Left ventricle myocardium inferior (tissue), 1 donor: Measurements from ENCODE around the gene HYI. TPM values are rescaled to one million over a fixed set of nuclear protein-coding genes. Genes with fewer than 3 reads are reported as not detected.

Experiments
- DNase-seq: peaks from one replicate; pipeline ENCODE4 v3.0.0-alpha.2; 2020
- H3K27ac ChIP-seq: fragments of 200-600 bp; replicated peaks from 2 replicates; pipeline ENCODE4 v1.8.0; 2021
- H3K27me3 ChIP-seq: fragments of 200-600 bp; 2 replicates; pipeline ENCODE4 v1.8.0; 2021; ENCODE audit warnings: low read depth
- H3K36me3 ChIP-seq: fragments of 200-600 bp; 2 replicates; pipeline ENCODE4 v1.8.0; 2021
- H3K4me1 ChIP-seq: fragments of 200-600 bp; 2 replicates; pipeline ENCODE4 v1.8.0; 2021
- H3K4me3 ChIP-seq: fragments of 200-600 bp; 2 replicates; pipeline ENCODE4 v1.8.0; 2021; ENCODE audit warnings: mild to moderate bottlenecking, moderate library complexity
- H3K9me3 ChIP-seq: fragments of 200-600 bp; replicated peaks from 2 replicates; pipeline ENCODE4 v1.8.0; 2021
- CTCF ChIP-seq: fragments of 200-600 bp; IDR thresholded peaks from 2 replicates; pipeline ENCODE4 v1.8.0; 2021; ENCODE audit warnings: antibody characterized with exemption, mild to moderate bottlenecking, borderline replicate concordance
- intact Hi-C: fragments of 100-400 bp; cut with micrococcal nuclease; formaldehyde crosslinking; loops from one replicate; pipeline ENCODE4 v1.11.0; 2022
- microRNA-seq: library from miRNA; unstranded; fragments of <30 nt; microRNA quantifications from one replicate; pipeline ENCODE4 v1.2.0, GENCODE V29; 2020
- total RNA-seq: library from RNA; stranded (reverse); fragmentation: NEBNext Ultra II Directional; extraction: Animal tissue kit (Norgen Biotek cat#: 25700); gene quantifications from one replicate; pipeline ENCODE4 v1.2.1, GENCODE V29; 2021
- donor health status: DM: no; HTN: yes; CAD: no; lungs with severe emphysema.

Gene HYI
- total RNA-seq, 1 donor from 2014 or later: 22.8 TPM

DNA sequence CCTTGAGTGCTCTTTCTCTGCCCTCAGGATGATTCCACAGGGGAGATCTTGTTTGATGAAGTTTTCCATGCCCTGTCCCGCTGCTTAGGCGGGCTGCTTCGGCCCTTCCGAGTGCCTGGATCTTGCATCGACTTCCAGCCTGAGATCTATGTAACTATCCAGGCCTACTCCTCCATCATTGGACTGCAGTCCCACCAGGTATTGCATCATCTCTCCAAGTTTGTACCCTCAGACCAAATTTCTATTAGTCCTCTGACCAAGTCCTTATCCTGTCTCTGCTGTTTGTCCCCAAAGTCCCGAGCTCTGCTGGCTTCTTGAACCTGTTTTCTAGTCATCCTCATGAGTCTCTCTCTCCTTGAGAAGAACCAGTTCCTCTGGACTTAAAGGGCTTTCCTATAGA is 49.4 kb downstream of the HYI start:
- peaks cover 21% of the 10 kb centered on the region for H3K4me1 ChIP-seq
- peaks cover 63% of the 10 kb centered on the region for H3K36me3 ChIP-seq
- H3K4me3 ChIP-seq: no peak overlapping the region
- H3K27me3 ChIP-seq: no peaks in the 10 kb centered on the region
- no peak for TF ChIP-seq CTCF
- intact Hi-C loops: no loop called here
- no peak overlapping the region for H3K27ac ChIP-seq
- no peak for DNase-seq
- H3K9me3 ChIP-seq: no peaks in the 10 kb centered on the region

DNA sequence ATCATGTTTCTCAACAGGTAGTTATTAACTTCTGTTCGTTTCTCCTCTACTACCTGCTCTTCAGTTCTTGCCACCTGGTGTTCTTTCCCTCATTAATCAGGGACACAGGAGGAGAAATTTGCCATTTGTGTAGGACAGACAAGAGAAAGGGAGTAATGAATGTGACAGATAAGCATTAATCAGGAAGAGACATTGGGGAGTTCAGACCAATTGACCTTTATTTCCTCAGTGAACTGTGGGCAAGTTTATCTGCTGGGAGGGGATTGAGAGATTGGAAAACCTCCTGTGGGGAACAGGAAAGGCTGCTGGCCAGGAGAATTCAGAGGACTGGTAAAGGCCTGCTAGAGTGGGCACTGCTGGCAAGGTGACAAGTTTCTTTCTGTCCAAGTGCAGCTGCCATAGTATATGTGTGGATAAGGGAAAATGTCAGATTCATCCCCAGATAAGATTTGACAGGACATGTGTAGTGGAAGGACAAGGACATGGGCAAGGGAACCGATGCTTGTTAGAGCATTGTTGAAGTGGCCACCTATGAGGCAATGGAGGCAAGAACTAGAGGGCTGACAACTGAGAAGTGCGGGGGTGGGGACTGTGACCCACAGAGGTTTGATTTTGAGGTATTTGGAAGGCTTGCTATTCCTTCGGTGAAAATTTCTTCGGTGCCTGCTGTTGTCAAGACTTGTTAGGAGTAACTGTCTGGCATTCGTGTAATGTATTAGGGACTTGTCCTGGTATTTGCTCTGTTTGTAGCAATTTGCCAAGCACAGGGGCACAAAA is 51.5 kb downstream of the HYI start:
- intact Hi-C loops: no loop called here
- DNase-seq: no peak
- Histone ChIP-seq H3K27me3 (no peaks in the 10 kb centered on the region), H3K4me3 (no peak overlapping the region), H3K4me1 (peaks cover 21% of the 10 kb centered on the region), H3K9me3 (no peaks in the 10 kb centered on the region), H3K36me3 (peaks cover 43% of the 10 kb centered on the region), H3K27ac (no peak overlapping the region)
- TF ChIP-seq CTCF: no peak

Small RNA genes within 50 kb of the gene (microRNA-seq; reads per million reads assigned to microRNA genes)
- not detected for gene MIR6735

Other genes starting within 250 kb of the HYI start
- gene TMEM125, start 183.9 kb downstream of the HYI start, total RNA-seq: not detected
- gene C1orf210, start 168.3 kb downstream of the HYI start, total RNA-seq: not detected
- gene TIE1, start 152.9 kb downstream of the HYI start, total RNA-seq: 25.1 TPM
- gene MPL, start 116.1 kb downstream of the HYI start, total RNA-seq: 0.82 TPM
- gene CDC20, start 95.0 kb downstream of the HYI start, total RNA-seq: 0.99 TPM
- gene ELOVL1, start 85.9 kb downstream of the HYI start, total RNA-seq: 26.7 TPM
- 15.7 TPM for gene MED8, start 64.1 kb downstream of the HYI start, total RNA-seq
- 24.8 TPM for gene SZT2, start 64.0 kb downstream of the HYI start, total RNA-seq
- 2.9 TPM for gene PTPRF, start 77.0 kb upstream of the HYI start, total RNA-seq
- 15.3 TPM for gene KDM4A, start 196.2 kb upstream of the HYI start, total RNA-seq